UCSD-AML1 (cell line): Measurements from ENCODE around the gene ZNF267.
A peak's percentile ranks its signal among the peaks of the same experiment; 100 is the strongest.
"Not testable (repeated sequence)": the region's sequence is repeated elsewhere in the genome, so short reads cannot be mapped to it uniquely, and the experiment has no call there.

ENCODE experiments used
- DNase-seq: peaks from one replicate; lab custom pipeline; 2025; ENCODE audit not compliant: unreplicated experiment; lab: John Stamatoyannopoulos, UW

ZNF267 gene

GRCh38 chr16:31873556-31874365 lies at the start of gene ZNF267:
Gene ZNF267, plus strand, starts transcription at chr16:31873807. Its CDS starts 160 bp downstream, at chr16:31873967.
- peak; percentile 89 for DNase-seq

- DNase-seq, result no peak
Observed at GRCh38 chr16:31833047-31833446, 40.6 kb upstream of the ZNF267 start.

- not testable (repeated sequence) for DNase-seq
Observed at GRCh38 chr16:31836396-31836795, 37.2 kb upstream of the ZNF267 start.

GRCh38 chr16:31842864-31843263 lies 30.7 kb upstream of the ZNF267 start:
- no peak for DNase-seq

GRCh38 chr16:31848572-31848971 lies 25.0 kb upstream of the ZNF267 start:
- not testable (repeated sequence) for DNase-seq

- DNase-seq, result no peak
Observed at GRCh38 chr16:31853291-31853690, 20.3 kb upstream of the ZNF267 start.

- no peak for DNase-seq
Observed at GRCh38 chr16:31860508-31860907, 13.1 kb upstream of the ZNF267 start.

GRCh38 chr16:31861455-31861854 lies 12.2 kb upstream of the ZNF267 start:
- DNase-seq, result no peak

GRCh38 chr16:31862761-31863160 lies 10.8 kb upstream of the ZNF267 start:
- no peak for DNase-seq

GRCh38 chr16:31868164-31868563 lies 5.4 kb upstream of the ZNF267 start:
- no peak for DNase-seq

- peak; percentile 63 for DNase-seq
Observed at GRCh38 chr16:31868691-31869167, 4.9 kb upstream of the ZNF267 start.

- DNase-seq, result peak; percentile 58
Observed at GRCh38 chr16:31869511-31870201, 4.0 kb upstream of the ZNF267 start.

GRCh38 chr16:31870809-31871208 lies 2.8 kb upstream of the ZNF267 start:
- DNase-seq, result no peak

- no peak for DNase-seq
Observed at GRCh38 chr16:31871510-31871909, 2.1 kb upstream of the ZNF267 start.

- DNase-seq, result no peak
Observed at GRCh38 chr16:31872201-31872600, 1.4 kb upstream of the ZNF267 start.

- no peak for DNase-seq
Observed at GRCh38 chr16:31874366-31875111, 932 bp downstream of the ZNF267 start.

GRCh38 chr16:31875112-31875803 lies 1.7 kb downstream of the ZNF267 start:
- no peak for DNase-seq

GRCh38 chr16:31875928-31876547 lies 2.4 kb downstream of the ZNF267 start:
- no peak for DNase-seq

- DNase-seq, result no peak
Observed at GRCh38 chr16:31876951-31877828, 3.6 kb downstream of the ZNF267 start.
